ENCODE results near the gene MAP2K5.

MAP2K5 gene

DNA sequence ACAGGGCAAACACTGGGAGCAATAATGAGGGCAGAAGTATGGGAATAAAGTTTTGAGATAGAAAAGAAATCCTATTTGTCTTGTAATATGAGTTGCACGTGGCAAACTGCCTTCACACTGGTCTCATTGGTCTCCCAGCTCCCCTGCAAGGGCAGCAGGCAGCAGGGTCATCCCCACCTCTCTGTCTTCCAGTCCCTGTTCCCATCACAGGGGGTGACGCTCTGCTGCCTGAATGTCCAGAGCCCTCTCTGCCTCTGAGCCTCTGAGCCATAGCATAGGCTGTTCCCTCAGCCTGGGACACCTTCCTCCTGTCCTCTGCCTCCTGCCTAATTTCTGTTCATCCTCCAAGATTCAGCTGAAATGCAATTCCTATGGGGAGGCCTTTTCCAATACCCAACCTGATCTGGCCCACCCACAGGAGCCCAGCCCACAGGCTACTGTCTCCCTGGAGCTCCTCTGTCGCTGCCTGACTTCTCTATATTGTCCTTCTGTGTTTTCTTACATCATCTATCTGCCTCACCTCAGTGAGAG, 270.7 kb downstream of the MAP2K5 start:
- no peak for DNase-seq

GRCh38 chr15:67815036-67815592, 272.6 kb downstream of the MAP2K5 start:
- DNase-seq, result no peak

GRCh38 chr15:67816668-67817067, 274.2 kb downstream of the MAP2K5 start:
- no peak for DNase-seq

DNA sequence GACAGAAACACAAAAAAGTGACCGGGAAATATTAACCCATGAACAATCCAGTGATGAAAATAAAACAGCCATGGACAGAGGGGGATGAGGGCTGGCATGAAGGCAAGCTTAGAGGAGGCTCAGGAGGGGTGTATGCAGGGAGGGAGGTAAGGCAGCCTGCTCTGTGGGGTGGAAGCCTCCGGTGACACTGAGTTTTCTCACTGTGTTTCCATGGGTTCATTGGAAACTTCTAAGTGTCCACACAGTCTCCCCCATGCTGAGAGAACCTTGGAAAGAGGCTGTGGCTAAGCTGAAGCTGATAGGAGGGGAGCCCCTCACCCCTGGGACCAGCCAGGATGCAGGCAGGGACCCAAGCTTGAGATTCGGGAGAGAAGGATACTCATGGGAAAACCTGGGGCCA, 276.0 kb downstream of the MAP2K5 start:
- no peak for DNase-seq

- no peak for DNase-seq
Observed at GRCh38 chr15:67819636-67820035, 277.1 kb downstream of the MAP2K5 start.

- DNase-seq, result no peak
Observed at GRCh38 chr15:67820122-67820991, 277.9 kb downstream of the MAP2K5 start.

- no peak for DNase-seq
Observed at GRCh38 chr15:67820992-67821783, 278.7 kb downstream of the MAP2K5 start.

DNA sequence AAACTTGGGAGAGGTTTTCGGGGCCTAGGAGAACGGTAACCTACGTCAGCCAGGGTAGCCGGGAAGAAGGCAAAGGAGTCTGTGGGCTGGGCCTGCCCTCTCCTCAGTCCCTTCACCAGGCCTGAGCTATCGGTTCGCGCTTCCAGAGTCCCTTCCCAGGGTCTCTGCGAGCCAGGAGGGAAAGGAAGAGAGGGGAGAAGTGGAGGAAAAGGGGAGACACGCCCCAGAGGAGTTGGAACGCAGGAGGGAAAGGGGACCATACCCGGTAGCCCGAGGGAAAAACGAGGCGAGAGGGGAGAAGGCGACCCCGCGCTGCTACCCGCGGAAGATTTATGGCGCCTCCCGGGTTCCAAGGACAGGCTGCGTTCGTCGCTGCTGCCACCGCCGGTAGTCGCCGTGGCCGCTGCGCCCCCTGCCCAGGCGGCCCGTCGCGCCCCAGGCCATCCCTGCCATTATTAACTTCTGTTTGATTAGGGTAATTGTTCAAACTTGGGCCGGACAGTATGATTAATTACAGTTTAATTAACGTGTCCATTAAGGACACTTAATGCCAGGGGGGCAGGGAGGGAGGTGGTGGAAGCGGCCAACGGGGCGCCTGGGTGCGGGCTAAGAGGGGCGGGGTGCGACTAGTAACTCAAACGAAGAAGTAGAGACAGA, 279.4 kb downstream of the MAP2K5 start:
- DNase-seq, result no peak

GRCh38 chr15:67822537-67823313, 280.2 kb downstream of the MAP2K5 start:
- no peak for DNase-seq

DNA sequence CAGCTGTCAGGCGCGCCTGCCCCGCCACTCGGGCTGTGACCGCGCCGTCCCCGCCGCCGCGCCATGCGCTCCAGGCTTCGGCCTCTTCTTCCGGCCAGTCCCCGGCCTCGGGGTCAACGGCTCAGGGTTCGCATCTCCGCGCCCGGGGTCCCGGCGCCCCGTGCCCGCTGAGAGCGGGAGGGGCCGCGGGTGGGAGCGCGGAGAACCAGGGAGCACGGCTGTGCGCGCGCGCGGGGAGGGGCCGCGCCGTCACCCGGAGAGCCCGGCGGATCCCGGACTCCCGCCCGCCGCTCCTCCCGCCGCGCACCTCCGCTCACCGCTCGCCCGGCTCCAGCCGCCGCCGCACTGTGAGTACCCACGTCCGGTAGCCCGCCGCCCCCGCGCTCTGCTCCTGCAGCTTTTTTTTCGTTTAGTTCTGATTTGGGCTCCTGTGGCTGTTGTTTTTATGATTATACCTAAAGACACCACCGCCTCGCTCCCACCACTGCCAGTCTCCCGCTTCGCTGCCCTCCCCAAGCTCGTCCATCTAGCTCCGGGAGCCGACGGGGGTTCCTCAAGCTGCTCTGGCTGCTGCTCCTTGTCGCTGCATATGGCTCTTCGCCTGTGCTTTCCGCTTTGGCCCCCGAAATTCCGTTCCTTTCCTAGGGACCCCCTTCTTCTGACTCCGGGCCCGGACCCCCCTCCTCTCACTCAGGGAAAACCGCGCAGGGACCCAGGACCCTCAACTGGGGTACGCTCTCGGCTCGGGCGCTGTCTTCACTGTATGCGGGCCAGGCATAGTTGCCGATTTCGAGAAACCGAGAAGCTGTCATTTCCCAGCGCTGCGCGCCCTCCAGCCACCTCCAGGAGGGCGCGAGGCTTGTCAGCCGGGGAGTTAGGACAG, 281.1 kb downstream of the MAP2K5 start:
- DNase-seq, result no peak

DNA sequence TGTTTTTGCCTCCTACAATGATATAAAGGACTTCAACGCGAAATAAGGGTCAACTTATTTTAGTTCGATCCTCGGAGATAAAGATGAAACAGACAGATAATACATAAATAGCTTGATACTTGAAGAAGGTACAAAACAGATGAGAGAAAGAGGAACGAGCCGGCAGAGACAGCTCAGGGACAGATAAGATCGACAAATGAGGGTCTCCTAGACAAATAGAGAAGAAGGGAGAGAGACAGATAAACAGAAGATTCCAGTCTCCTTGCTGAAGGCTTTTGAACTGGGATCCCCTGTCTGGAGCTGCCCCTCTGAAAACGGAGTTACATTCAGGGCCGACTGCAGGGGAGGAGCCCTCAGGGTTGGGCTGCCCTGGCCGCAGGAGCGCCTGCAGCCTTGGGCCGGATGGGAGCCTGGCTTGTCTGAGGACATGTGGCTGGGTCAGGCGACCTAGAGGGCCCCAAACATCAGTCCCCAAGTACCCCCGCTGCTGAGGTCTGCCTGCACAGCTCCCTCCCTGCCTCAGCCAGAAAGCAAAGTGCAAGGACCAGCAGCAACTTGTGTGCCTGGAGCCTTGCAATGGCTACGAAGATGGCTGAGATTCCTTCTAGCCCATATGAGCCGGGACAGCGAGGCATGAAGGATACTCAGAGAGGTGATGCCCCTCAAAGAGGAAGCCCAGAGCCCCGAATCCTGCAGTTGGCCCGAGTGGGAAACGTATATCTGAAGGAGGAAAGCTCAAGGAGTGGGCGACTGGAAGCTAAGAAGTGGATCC, 281.9 kb downstream of the MAP2K5 start:
- no peak for DNase-seq

DNA sequence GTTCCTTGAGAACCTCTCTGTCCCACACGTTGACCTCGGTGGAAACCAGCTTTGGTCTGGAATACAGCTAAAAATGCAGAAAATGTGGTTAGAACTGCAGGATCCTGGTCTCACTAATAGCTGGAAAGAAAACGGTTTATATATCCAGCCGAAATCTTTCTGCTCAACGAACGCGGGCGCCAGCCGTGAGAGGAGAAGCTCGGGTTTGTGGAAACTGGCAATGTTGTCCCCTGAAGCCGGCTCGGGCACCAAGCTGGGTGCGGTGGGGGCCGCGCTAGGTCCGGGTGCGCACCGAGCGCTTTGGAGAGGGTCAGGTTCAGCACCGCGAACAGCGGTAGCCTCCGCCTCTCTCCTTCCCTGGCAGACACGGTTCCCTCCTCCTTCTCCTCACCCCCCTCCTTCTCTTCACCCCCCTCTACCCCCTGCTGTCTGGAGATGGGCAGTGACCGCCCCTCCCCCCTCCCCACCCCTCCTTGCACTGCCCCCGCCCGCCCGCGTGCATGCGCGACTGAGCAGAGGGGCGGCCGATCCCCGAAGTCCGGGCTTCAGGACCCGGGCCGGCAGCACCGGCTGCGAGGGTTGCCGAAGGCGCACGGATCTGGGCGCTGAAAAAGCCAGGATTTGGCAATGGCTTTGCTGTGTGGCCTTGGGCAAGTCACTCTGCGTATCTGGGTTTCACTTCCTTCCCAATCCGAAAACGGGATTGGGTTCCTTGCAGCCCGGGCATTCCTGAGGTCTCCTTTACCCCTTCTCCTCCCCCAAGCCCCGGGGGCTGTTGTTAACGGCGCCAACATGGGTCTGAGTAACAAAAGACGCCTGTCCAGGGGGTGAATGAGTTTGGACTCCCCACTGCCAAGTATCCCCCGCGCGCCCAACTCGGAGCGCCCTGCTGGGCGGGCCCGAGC, 282.7 kb downstream of the MAP2K5 start, which contains the start of gene SKOR1:
TSS of gene SKOR1 (plus strand) at position 534 of the 905 bp plus-strand sequence. CDS start at position 628, 94 bp downstream.
- no peak for DNase-seq

- no peak for DNase-seq
Observed at GRCh38 chr15:67825881-67826716, 283.6 kb downstream of the MAP2K5 start.

DNA sequence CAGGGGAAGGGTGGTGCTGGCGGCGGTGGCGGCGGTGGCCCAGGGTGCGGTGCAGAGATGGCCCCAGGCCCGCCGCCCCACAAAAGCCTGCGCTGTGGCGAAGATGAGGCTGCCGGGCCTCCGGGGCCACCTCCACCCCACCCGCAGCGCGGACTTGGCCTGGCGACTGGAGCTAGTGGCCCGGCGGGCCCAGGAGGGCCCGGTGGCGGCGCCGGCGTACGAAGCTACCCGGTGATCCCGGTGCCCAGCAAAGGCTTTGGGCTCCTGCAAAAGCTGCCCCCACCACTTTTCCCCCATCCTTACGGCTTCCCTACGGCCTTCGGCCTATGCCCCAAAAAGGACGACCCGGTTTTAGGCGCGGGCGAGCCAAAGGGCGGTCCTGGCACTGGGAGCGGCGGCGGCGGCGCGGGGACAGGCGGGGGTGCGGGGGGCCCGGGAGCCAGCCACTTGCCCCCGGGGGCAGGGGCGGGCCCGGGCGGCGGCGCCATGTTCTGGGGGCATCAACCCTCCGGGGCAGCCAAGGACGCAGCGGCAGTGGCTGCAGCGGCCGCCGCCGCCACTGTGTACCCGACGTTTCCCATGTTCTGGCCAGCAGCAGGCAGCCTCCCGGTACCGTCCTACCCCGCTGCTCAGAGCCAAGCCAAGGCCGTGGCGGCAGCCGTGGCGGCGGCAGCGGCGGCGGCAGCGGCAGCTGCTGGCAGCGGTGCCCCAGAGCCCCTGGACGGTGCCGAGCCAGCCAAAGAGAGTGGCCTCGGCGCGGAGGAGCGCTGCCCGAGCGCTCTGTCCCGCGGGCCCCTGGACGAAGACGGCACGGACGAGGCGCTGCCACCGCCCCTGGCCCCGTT, 284.4 kb downstream of the MAP2K5 start:
- DNase-seq, result no peak

- DNase-seq, result no peak
Observed at GRCh38 chr15:67827562-67828277, 285.2 kb downstream of the MAP2K5 start.

DNA sequence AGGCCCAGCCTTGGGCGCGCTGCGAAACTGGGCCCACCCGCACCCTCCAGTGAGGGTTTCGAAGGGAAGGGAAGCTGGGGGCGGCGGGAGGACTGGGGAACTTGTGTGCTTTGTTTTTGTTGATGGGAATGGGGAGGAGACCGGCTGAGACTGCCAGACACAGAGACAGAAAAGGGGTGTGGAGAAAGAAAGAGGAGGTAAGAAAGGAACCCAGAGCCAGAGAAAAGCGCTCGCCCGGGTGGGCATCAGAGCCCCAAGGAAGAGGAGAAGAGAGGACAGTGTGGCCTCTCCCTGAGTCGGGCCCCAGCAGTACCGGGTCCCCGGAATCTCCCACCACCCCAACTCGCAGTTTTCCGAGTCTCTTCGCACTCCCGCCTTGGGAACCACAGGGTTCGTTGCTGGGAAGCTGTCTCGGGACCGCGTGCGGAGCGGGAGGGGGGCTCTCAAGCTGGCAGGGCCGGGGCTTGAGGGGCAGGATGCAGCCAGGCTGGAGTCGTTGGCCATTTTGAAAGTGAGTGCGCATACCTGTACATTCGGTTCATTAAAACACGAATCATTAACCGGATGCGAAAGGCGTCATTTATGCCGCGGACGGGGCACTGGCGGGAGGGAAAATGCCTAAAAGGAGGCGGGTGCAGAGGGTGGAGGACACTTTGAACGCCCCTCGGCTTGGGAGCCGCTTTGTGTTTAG, 285.9 kb downstream of the MAP2K5 start:
- no peak for DNase-seq

Data from NCI-H510A treated with DMSO at 0.1 percent for 48 hours (cell line).